ENCODE results near the gene CPTP. TPM values are rescaled to one million over a fixed set of nuclear protein-coding genes. Genes with fewer than 3 reads are reported as not detected.

Gene CPTP
- total RNA-seq, 2 donors from 2014 or later = 45.4 to 60.2 TPM

DNA sequence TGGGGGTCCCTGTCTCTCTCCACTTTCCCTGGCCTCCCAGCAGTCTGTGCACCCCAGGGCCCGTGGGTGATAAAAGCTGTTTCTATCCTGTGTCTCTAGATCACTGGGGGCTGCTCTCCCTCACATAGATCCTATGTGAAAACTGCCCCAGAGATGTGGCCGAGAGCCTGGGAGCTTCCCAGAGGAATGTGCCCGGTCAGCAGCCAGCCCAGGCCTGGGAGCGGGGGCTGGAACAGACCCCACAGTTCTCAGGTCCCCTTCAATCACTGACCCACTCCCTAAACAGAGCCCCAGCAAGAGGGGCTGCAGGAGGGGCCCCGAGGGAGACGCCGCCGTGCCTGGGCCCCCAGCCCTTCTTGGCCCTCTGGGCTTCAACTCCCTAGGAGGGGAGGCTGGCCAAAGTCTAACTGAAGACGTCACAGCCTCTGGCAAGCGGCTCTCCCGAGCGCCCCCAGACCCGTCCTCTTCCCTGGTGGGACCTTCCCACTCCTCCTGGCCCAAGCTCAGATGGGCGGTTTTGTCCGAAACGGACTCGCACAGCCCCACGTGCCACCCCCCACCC lies 33.4 kb downstream of the CPTP start:
- no peaks in the 10 kb centered on the region for H3K4me1 ChIP-seq
- no peak for DNase-seq
- H3K9me3 ChIP-seq = no peaks in the 10 kb centered on the region
- H3K27ac ChIP-seq = peak overlapping the region; percentile 75
- peak overlapping the region; percentile 31 for H3K4me3 ChIP-seq
- no peaks in the 10 kb centered on the region for H3K36me3 ChIP-seq
- TF ChIP-seq CTCF (IDR thresholded peaks at IDR 0.05) = no peak
- H3K9ac ChIP-seq (ENCODE audit: low read depth in 2 of 2, low read length in 2 of 2) = peak overlapping the region; percentile 26 to 69
- intact Hi-C loops (cut with DNase I) = no loop called here
- peaks cover 30% of the 10 kb centered on the region for H3K27me3 ChIP-seq

- peak within 1 kb of the TSS; percentile 75 for H3K27ac ChIP-seq
- peaks cover 23% of the 10 kb centered on the region for H3K27me3 ChIP-seq
- peak; percentile 67 for DNase-seq
- no peaks in the 10 kb centered on the region for H3K4me1 ChIP-seq
- no peaks in the 10 kb centered on the region for H3K36me3 ChIP-seq
- intact Hi-C loops (cut with DNase I) = no loop called here
- H3K4me3 ChIP-seq = peak within 1 kb of the TSS; percentile 31
- H3K9me3 ChIP-seq = no peaks in the 10 kb centered on the region
- H3K9ac ChIP-seq (ENCODE audit: low read depth in 2 of 2, low read length in 2 of 2) = peak within 1 kb of the TSS; percentile 61 to 69
- TF ChIP-seq CTCF (IDR thresholded peaks at IDR 0.05) = no peak
Measured at GRCh38 chr1:1358433-1359271, 34.0 kb downstream of the CPTP start, which contains the start of gene MXRA8. Gene MXRA8, minus strand, starts transcription at chr1:1358555. Its CDS starts 51 bp downstream, at chr1:1358504.

GRCh38 chr1:1359308-1359663 lies 34.7 kb downstream of the CPTP start:
- no peaks in the 10 kb centered on the region for H3K9me3 ChIP-seq
- no peaks in the 10 kb centered on the region for H3K36me3 ChIP-seq
- no peak overlapping the region for H3K4me3 ChIP-seq
- H3K9ac ChIP-seq (ENCODE audit: low read depth in 2 of 2, low read length in 2 of 2) = peak overlapping the region in 1 of 2 donors; percentile 61
- peaks cover 17% of the 10 kb centered on the region for H3K27me3 ChIP-seq
- DNase-seq = peak; percentile 18
- intact Hi-C loops (cut with DNase I) = no loop called here
- TF ChIP-seq CTCF (IDR thresholded peaks at IDR 0.05) = no peak
- H3K4me1 ChIP-seq = no peaks in the 10 kb centered on the region
- peak overlapping the region; percentile 75 for H3K27ac ChIP-seq

DNA sequence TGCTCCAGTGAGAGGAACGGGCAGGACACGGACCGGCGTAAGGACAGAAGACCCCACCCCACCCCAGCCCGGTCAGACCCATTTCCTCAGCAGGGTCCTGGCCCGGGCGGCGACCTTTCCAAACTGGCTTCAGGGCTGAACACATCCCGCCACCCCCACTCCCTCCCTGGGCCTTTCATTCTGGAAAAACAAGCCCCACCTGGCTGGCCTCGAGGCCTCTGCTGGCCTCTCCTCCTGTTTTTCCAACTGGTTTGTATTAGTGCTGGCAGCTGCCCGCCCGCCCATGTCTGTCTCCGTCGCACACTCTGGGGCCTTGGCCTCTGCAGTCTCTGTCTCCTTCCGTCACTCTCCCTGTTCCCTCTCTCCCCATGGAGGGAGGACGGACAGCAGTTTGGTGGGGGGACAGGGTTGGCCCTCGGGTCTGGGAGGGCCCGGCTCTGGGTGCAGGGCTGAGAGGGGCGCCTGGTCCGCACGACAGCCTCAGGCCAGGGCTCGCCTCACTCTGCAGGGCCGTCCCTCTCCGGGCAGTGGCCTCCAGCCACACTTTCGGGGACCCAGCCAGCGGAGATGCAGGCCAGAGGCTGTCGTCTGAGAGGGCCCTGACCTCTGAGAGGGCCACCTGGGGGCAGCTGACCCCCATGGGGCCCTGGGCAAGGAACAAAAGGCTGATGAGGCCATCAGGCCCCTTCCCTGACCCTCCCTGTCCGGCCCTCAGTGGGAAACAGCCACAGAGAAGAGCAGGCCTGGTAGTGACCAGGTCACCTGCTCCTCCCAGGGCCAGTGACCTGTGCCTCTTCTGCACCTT lies 35.3 kb downstream of the CPTP start:
- Histone ChIP-seq H3K9ac (ENCODE audit: low read depth in 2 of 2, low read length in 2 of 2) (peak overlapping the region; percentile 33 to 61), H3K4me1 (no peaks in the 10 kb centered on the region), H3K36me3 (no peaks in the 10 kb centered on the region), H3K27ac (peak overlapping the region; percentile 75), H3K9me3 (no peaks in the 10 kb centered on the region), H3K4me3 (no peak overlapping the region), H3K27me3 (peaks cover 11% of the 10 kb centered on the region)
- peak; percentile 24 for DNase-seq
- intact Hi-C loops (cut with DNase I) = no loop called here
- no peak for TF ChIP-seq CTCF (IDR thresholded peaks at IDR 0.05)

GRCh38 chr1:1360506-1361169 lies 36.0 kb downstream of the CPTP start:
- intact Hi-C loops (cut with DNase I) = no loop called here
- Histone ChIP-seq H3K27ac (peak overlapping the region; percentile 75), H3K36me3 (no peaks in the 10 kb centered on the region), H3K9ac (ENCODE audit: low read depth in 2 of 2, low read length in 2 of 2) (peak overlapping the region in 1 of 2 donors; percentile 33), H3K27me3 (peaks cover 5% of the 10 kb centered on the region), H3K4me1 (no peaks in the 10 kb centered on the region), H3K4me3 (no peak overlapping the region), H3K9me3 (no peaks in the 10 kb centered on the region)
- peak; percentile 54 for DNase-seq
- TF ChIP-seq CTCF (IDR thresholded peaks at IDR 0.05) = no peak

Data from colonic mucosa (tissue), 4 donors.